ENCODE results near the gene IFT43. TPM values are rescaled to one million over a fixed set of nuclear protein-coding genes. Genes with fewer than 3 reads are reported as not detected.

The IFT43 gene
- total RNA-seq, 1 donor from 2014 or later, result 36.8 TPM

- no peaks in the 10 kb centered on the region for H3K9me3 ChIP-seq (ENCODE audit: low read depth)
- no peak overlapping the region for H3K27ac ChIP-seq
- H3K4me3 ChIP-seq, result no peak overlapping the region
- H3K4me1 Mint-ChIP-seq, result no peaks in the 10 kb centered on the region
- peaks cover 2% of the 10 kb centered on the region for H3K9me3 Mint-ChIP-seq
- no peaks in the 10 kb centered on the region for H3K36me3 ChIP-seq
- peaks cover 8% of the 10 kb centered on the region for H3K4me1 ChIP-seq
- no peak overlapping the region for H3K4me2 ChIP-seq
- H3K36me3 Mint-ChIP-seq, result peaks cover 50% of the 10 kb centered on the region
- H4K20me1 ChIP-seq (ENCODE audit: low read depth), result no peaks in the 10 kb centered on the region
- H3K4me3 Mint-ChIP-seq, result no peak overlapping the region
- H3K27me3 ChIP-seq, result no peaks in the 10 kb centered on the region
- no peak overlapping the region for H2AFZ ChIP-seq (replicated peaks)
- peak; percentile 3 for DNase-seq (ENCODE audit: low spot score)
- H3F3A ChIP-seq (ENCODE audit: low read depth), result no peaks in the 10 kb centered on the region
- peaks cover 6% of the 10 kb centered on the region for H3K79me2 ChIP-seq (ENCODE audit: low read depth)
- no peak overlapping the region for H3K27ac Mint-ChIP-seq
- no peaks in the 10 kb centered on the region for H3K27me3 Mint-ChIP-seq (ENCODE audit: insufficient read depth, low read depth)
- TF ChIP-seq EZH2 (IDR thresholded peaks at IDR 0.05) (no peak), CTCF (IDR thresholded peaks at IDR 0.05) (no peak), EZH2phosphoT487 (IDR thresholded peaks at IDR 0.05) (no peak)
- no peak overlapping the region for H3K9ac ChIP-seq
These were observed 26.8 kb downstream of the IFT43 start for GRCh38 chr14:76012354-76012753.

GRCh38 chr14:76015191-76015590, 29.6 kb downstream of the IFT43 start:
- peaks cover 64% of the 10 kb centered on the region for H3K36me3 Mint-ChIP-seq
- H3K4me2 ChIP-seq, result no peak overlapping the region
- no peak for DNase-seq (ENCODE audit: low spot score)
- no peaks in the 10 kb centered on the region for H3K27me3 ChIP-seq
- H3K9me3 Mint-ChIP-seq, result peaks cover 9% of the 10 kb centered on the region
- no peak for TF ChIP-seq CTCF (IDR thresholded peaks at IDR 0.05)
- no peak for TF ChIP-seq EZH2phosphoT487 (IDR thresholded peaks at IDR 0.05)
- TF ChIP-seq EZH2 (IDR thresholded peaks at IDR 0.05), result no peak
- no peak overlapping the region for H3K4me3 Mint-ChIP-seq
- H2AFZ ChIP-seq (replicated peaks), result no peak overlapping the region
- no peaks in the 10 kb centered on the region for H3K9me3 ChIP-seq (ENCODE audit: low read depth)
- H3K27ac Mint-ChIP-seq, result no peak overlapping the region
- no peak overlapping the region for H3K27ac ChIP-seq
- H3K79me2 ChIP-seq (ENCODE audit: low read depth), result peaks cover 7% of the 10 kb centered on the region
- no peaks in the 10 kb centered on the region for H3F3A ChIP-seq (ENCODE audit: low read depth)
- peaks cover 8% of the 10 kb centered on the region for H3K4me1 ChIP-seq
- H4K20me1 ChIP-seq (ENCODE audit: low read depth), result no peaks in the 10 kb centered on the region
- no peak overlapping the region for H3K4me3 ChIP-seq
- H3K9ac ChIP-seq, result no peak overlapping the region
- no peaks in the 10 kb centered on the region for H3K4me1 Mint-ChIP-seq
- H3K36me3 ChIP-seq, result peaks cover 8% of the 10 kb centered on the region
- no peaks in the 10 kb centered on the region for H3K27me3 Mint-ChIP-seq (ENCODE audit: insufficient read depth, low read depth)

GRCh38 chr14:76015668-76016067, 30.1 kb downstream of the IFT43 start:
- TF ChIP-seq EZH2 (IDR thresholded peaks at IDR 0.05) (no peak), EZH2phosphoT487 (IDR thresholded peaks at IDR 0.05) (no peak), CTCF (IDR thresholded peaks at IDR 0.05) (no peak)
- Mint-ChIP-seq H3K4me1 (no peaks in the 10 kb centered on the region), H3K27me3 (ENCODE audit: insufficient read depth, low read depth) (no peaks in the 10 kb centered on the region), H3K9me3 (peaks cover 13% of the 10 kb centered on the region), H3K27ac (no peak overlapping the region), H3K36me3 (peaks cover 67% of the 10 kb centered on the region), H3K4me3 (no peak overlapping the region)
- DNase-seq (ENCODE audit: low spot score), result no peak
- Histone ChIP-seq H3K4me3 (no peak overlapping the region), H3K4me1 (peaks cover 8% of the 10 kb centered on the region), H2AFZ (replicated peaks) (no peak overlapping the region), H3K79me2 (ENCODE audit: low read depth) (peaks cover 7% of the 10 kb centered on the region), H3K27ac (no peak overlapping the region), H3K4me2 (no peak overlapping the region), H3K9ac (no peak overlapping the region), H4K20me1 (ENCODE audit: low read depth) (no peaks in the 10 kb centered on the region), H3K36me3 (peaks cover 8% of the 10 kb centered on the region), H3K27me3 (no peaks in the 10 kb centered on the region), H3F3A (ENCODE audit: low read depth) (no peaks in the 10 kb centered on the region), H3K9me3 (ENCODE audit: low read depth) (no peaks in the 10 kb centered on the region)

Data from neural progenitor cell (in vitro differentiated cells).